GM19328 (cell line): ENCODE data around the gene CACNG5.

Experiments used
- ATAC-seq: cut with Tn5 transposase; IDR thresholded peaks from one replicate; pipeline ENCODE4 v1.9.1; 2021; ENCODE audit warnings: mild to moderate bottlenecking, moderate library complexity; ENCODE audit not compliant: unreplicated experiment

CACNG5 gene, protein sequence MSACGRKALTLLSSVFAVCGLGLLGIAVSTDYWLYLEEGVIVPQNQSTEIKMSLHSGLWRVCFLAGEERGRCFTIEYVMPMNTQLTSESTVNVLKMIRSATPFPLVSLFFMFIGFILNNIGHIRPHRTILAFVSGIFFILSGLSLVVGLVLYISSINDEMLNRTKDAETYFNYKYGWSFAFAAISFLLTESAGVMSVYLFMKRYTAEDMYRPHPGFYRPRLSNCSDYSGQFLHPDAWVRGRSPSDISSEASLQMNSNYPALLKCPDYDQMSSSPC

DNA sequence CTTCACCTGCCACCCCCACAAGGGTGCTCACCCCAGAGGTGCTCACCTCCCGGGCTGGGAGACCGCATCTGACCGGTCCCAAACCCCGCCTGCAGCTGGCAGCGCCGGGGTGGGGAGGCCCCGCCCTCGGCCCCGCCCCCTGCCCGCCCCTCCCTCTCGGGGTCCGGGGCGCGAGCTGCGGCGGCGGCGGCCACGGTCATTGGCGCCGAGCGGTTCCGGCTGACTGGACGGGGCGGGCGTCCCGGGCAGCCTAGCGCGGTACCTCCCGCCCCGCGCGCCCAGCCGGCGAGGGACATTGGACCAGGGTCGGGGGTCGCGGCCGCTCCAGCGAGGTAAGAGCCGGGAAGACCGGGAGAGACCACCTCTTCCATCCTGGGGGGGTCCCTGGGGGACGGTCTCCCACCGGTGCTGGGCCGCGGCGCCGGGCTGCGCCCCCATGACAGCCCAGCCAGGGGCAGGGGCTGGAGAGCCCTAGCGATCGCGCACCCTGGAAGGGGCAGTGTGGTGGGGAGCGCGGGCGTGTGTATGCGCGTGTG is at the start of gene CACNG5:
Gene CACNG5, plus strand, starts transcription at position 199 of the 536 bp plus-strand sequence. CDS start 42,216 bp downstream, outside the sequence.
- ATAC-seq: no peak

DNA sequence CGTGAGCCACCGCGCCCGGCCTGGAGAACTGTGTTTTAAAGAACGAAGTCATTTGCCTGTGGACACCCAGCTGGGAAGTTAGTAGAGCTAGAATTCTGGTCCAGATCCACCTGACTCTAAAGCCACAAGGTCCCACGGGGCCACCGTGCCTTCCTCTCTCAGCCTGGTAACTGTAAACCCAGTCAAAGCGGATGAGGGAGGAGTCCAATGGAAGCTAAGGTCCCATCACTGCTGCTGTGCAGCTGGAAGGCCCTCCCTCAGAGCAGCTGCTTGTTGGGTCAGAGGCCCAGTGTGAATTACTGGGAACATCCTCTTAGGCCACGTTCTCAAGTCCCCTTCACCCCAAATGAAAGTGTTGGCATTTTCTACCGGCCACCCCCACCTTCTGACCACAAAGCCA is 48.8 kb upstream of the CACNG5 start:
- ATAC-seq: no peak

DNA sequence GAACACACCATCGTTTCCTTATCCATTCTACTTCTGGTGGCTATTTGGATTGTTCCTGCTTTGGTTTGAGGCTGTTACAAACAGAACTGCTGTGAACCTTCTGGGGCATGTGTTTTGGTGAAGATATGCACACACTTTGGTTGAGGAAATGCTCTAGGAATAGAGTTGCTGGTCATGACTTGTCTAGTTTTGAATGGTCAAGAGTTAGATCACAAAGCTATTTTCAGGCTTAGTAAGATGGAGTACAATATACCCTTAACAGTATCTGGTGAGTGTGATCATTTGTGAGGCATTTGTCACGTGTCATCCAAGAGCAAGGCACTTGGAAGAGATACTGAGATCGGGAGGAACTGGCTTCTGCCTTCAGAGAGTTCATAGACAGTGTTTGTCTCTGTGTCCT is 47.0 kb upstream of the CACNG5 start:
- no peak for ATAC-seq

DNA sequence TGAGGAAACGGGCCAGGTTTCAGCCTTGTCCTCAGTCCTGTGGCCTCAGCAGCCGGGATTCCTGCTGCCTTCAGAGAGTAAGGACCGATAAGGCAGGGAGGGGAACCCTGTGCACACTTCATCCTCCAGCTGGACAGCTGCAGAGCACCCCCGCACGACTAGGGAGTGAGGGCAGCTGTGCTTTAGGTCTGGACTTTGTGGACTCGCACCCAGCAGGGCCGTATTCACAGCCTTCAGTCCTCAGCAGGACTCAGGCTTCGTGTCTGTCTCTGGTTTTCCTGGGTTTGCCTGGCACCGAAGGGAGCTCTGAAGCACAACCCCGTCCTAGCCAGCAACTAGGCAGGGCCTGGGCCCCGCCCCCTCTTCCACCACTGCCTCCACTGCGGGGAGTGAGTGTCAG is 45.8 kb upstream of the CACNG5 start:
- ATAC-seq: no peak

DNA sequence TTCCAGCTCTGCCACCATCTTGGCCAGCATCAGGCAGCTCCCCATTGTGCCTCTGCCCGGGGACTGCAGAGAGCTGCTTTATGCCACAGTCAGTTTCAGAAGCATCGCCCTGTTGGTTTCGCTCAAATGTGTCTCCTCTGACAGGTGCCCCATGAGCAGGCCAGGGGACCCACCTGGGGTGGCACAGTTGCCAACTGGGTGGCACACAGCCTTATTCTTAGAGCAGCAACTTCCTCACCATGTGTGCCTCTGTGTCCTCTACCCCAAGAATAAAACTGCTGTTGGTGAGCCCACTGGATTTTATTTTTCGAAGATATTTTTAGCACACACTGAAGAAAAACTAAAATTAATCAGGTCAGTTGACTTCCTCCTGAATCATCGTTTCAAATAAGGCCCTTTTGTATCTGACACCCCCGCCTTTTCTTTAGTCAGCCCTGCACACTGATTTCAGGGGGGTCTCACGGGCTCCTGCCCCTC is 44.9 kb upstream of the CACNG5 start:
- no peak for ATAC-seq

DNA sequence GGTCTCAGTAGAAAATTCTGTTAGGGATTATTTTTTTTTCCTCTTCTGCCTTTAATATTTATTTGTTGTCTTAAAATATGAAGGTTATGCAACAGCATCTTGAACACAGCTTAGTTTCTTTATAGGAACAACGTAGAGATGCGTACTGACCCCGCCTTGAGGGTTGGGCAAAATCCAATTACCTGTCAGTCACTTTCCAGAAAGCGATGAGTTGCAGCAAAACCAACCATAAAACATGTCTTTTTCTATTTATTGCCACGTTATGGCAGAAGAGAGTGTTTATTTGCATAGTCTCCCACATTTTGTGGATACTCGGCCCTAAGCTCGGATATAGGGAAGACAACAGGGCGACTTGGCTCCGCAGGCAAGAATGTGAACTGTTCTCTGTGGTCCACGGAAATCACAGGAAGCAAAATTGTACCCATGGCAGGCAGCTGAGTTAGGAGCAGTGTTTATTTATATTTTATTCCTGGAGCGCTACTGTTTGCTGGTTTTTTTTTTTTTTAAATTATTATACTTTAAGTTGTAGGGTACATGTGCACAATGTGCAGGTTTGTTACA is 44.3 kb upstream of the CACNG5 start:
- ATAC-seq: no peak

DNA sequence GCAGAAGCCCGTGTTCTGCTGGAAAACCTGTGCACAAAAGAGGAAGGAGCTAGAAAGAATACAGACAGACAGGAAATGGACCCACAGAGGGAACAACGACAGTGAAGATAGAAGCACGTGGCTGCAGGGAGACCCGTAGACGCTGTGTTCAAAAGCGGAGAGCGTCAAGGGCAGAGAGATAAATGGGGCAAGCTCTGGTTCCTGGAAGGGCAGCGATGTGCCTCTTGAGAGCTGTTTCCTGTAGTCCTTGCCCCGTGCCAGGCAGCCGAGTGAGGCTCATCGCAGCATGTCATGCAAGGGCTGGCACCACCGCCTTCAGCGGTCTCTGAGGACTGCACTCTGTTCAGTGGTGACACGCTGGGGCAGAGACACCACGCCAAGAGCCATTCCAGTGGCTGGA is 43.6 kb upstream of the CACNG5 start:
- no peak for ATAC-seq

DNA sequence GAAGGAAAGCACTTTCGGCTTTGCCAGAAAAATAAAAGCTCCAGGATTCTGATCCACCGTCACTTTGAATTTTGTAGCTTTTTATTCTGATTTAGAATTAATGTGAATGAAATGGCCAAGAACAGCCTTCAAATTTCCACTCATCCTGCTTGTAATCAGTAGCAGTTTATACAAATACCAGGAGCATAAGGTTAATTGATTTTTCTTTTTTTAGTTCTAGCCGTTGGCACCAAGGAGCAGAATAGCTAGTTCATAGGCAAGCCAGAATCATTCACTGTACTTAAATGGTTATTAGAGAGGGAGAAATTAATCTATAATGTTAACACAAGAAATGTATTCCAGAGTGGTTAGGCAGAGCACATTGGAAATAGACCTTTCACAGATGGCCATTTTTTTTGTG is 41.1 kb upstream of the CACNG5 start:
- no peak for ATAC-seq

DNA sequence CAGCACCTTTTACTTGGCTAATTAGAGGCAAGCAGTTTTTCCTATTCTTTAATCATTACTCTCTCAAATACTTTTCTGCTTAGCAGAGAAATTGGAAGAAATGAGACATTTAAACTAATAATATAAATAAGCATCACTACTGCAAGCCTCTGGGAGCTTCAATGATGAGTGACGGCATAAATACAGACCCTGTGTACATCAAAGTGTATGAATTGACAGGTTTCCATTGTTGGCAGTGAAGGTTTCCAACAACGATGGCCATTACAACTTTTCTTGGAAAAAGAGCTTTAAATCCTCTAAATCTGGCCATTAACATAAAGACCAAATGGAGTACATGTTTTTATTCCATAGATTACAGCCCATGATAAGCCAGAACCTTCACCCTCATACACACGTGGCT is 39.4 kb upstream of the CACNG5 start:
- no peak for ATAC-seq

DNA sequence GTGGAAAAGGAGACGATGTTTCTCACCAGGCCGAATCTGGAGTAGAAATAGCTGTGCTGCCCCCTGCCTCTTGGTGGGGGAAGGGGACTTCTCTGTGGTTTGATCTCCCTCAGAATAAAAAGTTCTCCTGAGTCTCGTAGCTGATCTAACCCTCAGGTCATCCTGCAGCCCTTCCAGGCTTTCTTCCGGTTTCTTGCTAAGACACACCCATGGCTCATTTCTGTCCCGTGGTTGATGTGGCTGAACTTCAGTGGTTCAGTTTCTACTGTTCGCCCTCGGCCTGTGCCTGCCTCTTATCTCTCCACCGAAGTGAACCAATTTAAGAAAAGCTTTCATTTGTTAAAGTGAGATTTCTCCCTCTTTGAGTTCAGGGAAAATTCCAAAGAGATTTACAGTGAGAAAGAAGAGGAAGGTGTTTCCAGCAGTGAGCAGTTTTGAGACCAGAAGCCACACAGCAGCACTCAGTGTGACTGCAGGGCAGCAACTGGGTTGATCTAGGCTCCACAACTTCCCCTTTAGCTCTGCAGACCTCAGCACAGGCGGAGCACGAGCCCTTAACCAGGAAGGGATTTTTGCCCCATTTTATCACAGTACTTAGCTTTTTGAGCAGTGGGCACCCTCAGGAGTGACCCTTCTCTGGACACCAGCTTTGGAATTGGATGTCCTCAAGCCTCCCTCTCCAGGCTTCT is 34.9 kb upstream of the CACNG5 start:
- ATAC-seq: no peak

DNA sequence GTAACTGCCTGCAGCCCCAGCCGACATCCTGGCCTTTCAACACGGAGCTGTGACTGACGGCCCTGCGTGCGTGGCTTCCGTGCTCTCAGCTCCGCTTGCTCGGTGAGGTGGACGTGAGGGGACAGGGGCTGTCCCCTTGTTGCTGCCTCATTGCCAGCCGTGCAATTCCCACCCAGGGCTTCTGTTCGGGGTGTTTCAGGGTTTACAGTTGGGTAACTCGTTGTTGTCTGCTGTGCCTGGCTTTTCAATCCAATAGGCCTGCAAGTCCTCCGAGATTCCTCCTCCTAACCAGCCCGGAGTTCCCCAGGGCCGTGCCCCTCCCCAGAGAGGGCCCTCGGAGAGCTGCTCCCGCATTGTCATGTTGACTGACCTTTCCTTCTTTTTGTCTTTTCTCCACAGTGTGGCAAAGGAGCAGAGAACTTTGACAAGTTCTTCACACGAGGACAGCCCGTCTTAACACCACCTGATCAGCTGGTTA is 31.4 kb upstream of the CACNG5 start:
- no peak for ATAC-seq

DNA sequence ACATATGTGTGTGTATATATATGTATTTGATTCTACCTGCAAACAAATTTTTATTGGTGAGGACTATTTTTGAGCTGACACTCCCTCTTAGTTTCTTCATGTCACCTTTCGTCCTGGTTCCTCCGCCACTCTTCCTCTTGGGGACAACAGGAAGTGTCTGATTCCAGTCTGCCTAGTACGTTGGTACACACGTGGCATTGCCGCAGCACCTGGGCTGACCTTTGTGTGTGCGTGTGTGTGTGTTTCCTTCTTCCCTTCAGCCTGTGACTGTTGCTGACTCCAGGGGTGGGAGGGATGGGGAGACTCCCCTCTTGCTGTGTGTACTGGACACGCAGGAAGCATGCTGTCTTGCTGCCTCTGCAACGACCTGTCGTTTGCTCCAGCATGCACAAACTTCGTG is 29.4 kb upstream of the CACNG5 start:
- ATAC-seq: no peak

DNA sequence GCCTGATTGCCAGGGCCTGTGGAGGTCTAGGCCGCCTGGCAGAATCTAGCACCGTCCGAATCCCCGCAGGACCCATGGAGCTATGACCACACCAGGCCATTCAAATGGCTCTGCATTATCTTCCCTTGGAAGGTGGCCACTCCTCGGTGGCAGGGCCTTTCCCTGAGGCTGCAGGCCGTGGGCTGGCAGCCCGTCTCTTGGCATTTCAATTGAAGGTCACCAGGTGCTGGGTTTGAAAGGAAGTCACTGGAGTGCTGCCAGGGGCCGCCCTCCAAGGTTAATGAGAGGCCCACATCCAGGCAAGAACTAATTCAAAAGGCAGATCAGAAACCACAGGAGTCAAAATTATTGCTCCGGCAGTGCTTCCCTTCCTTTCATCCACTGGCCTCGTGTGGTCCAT is 27.7 kb upstream of the CACNG5 start:
- no peak for ATAC-seq

DNA sequence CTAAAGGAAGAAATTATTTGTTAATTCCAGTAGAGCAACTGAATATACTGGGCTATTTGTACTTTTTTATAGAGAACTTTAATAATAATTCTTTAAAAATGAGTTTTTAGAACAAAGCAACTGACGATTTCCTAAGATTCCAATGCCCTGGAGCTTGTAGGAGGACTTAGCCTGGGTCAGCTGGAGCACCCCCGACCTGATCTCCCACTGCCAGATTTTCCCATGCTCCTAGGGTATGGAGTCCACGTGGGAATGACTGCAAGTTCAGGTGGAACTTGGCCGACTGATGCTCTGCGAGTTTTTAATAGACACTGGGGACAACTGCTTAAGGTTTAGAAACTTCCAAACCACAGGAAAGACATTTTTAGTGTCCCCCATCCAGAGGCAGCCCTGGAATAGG is 25.5 kb upstream of the CACNG5 start:
- ATAC-seq: no peak

DNA sequence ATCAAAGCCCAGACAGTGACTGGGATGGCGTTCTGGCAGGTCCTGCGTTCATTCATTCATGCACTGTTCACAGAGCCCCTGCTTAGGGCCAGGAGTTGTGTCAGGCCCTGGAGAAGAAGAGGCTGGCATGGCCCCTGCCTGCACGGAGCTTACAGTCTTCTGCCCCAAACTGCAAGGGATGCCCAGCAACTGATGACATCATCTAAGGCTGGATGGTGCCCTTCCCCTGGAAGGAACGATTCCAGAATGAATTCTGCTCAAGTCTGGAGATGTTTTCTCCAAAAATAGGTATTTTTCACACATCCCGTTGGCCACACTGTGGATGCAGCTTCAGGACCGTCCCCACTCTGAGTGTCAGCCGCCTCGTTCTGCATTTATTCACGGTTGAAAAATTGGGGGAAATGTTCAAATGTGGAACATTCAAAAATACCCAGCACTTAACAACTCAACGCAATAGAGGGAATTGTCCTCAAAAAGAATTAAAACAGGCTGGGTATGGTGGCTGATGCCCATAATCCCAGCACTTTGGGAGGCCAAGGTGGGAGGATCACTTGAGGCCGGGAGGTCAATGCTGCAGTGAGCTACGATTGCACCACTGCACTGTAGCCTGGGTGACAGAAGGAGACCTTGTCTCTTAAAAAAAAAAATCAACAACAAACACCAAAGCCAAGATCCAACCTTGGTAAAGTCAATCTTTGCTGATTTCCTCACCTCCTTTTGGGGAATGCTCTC is 23.8 kb upstream of the CACNG5 start:
- no peak for ATAC-seq

DNA sequence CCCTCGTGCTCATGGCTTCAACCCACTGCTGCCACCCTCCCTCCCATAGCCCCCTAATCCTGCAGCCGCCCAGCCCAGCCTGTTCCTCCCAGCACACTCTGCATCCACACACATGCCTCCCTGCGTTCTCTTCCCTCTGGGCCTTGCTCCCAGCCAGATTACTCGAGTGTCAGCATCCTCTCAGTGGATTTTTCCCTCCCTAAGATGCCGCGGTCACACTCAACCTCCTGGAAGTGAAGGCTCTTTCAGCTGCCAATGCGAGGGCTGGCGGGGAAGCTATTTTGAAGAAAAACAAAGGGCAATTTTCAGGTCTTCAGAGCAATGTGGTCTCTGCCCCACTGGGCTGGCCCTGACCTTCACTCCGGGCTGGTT is 23.2 kb upstream of the CACNG5 start:
- ATAC-seq: no peak

DNA sequence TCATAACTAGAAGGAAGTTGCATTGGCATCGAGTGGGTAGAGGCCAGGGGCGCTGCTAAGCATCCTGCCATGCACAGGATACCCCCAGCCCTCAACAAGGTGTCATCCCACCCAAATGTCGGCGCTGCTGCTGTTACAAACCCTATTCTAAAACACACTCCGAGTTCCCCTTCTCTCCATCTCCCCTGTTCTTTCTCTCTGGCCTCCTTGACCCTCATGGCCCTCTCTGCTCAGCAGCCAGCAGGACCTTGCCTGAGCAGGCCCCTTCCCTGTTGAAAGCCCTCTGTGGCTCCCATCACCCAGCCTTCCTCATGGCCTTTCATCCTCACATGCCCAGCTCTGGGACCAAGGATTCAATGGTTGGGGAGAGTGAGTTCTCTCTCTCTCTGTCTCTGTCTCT is 22.3 kb upstream of the CACNG5 start:
- no peak for ATAC-seq

DNA sequence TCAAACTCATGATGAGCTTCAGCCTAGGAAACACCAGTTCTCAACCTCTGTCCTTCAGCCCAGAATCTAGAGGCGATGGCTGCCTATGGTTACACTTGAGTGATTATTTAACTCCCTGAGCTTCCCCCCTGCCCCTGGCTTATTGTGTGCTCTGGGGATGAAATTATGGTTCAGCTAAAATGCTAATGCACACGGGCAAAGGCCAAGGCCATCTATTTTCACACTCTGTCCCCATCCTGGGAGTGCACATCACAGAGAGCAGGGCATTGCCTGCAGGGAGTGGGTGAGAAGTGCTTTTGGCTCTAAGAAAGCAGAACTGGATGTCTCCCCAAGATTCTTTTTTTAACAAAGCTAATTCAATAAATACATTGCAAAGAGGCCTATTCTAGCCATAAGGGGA is 21.6 kb upstream of the CACNG5 start:
- ATAC-seq: no peak

DNA sequence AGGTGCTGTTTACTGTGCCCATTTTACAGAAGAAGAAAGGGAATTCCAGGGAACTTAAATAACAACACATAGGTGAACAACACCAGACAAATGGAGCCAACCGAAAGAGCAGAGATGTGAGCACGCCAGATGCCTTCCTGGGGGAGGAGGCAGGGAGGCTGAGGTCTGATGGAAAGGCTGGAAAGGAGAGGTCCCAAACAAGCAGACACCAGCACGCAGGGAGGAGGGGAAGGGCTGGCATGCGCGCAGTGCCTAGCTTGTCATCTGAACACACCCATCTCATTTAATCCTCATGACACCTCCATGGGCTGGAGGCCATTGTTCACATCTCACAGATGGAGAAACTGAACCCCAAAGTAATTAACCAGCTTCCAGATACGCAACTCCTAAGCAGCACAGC is 20.9 kb upstream of the CACNG5 start:
- ATAC-seq: no peak

DNA sequence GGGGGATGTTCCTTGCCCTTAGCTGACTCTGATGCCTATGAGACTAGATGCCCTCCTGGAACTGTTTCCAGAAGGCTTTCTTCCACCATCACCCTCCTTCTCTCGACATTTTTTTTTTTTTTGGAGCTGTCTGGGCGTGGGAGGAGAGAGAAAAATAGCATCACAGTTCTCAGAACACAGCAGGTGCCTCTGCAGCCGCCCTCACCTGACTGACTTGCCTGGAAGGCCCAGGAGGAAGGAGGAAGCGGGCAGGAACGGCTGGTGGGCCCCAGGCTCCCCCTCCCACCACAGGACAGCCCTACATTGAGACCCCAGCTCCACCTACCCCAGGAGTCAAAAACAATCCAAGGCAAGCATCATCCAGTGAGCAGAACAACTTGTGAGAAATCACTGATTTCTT is 20.3 kb upstream of the CACNG5 start:
- no peak for ATAC-seq

DNA sequence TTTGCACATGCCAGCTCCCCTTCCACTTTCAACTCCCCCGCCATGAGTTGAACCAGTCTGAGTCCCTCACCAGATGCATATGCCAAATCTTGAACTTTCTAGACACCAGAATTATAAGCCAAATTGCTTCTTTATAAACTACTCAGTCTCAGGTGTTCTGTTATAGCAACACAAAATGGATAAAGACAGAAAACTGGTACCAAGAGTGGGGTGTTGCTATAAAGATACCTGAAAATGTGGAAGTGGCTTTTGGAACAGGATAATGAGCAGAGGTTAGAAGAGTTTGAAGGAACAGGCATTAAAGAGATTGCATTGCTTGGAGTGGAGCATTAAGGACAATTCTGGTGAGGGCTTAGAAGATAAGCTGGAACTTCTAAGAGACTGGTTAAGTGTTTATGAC is 17.2 kb upstream of the CACNG5 start:
- no peak for ATAC-seq
